Pancreas (tissue), 10 donors: ENCODE results near the gene SEC61A2. TPM values are rescaled to one million over a fixed set of nuclear protein-coding genes. Genes with fewer than 3 reads are reported as not detected.
A peak's percentile ranks its signal among the peaks of the same experiment; 100 is the strongest.

Experiments used
- ATAC-seq, 4 donors: fragments of 200-7000 bp; cut with Tn5 transposase; one replicate each; pipeline versions ENCODE4 v1.8.0 to v1.9.1; 2020; ENCODE audit warnings: mild to moderate bottlenecking in 4 of 4, moderate library complexity in 4 of 4
- DNase-seq, 6 donors: peaks; one replicate each; pipeline ENCODE4 v3.0.0-alpha.2; 2020
- FAIRE-seq: peaks from 2 replicates; lab custom pipeline; 2012; peaks lifted over from hg19 to GRCh38; lab: Jason Lieb, UNC
- H3K27ac ChIP-seq, 4 donors: fragments of 200-600 bp; sonication (generic); 1 replicate in 3 of 4; 2 replicates in 1 of 4; pipeline versions ENCODE4 v1.5.0 to v1.8.0; 2020
- H3K27me3 ChIP-seq, 4 donors: fragments of 200-600 bp; one replicate each; pipeline ENCODE4 v1.8.0; 2021
- H3K36me3 ChIP-seq, 3 donors: fragments of 200-600 bp; sonication (generic) in 1 of 3; one replicate each; pipeline versions ENCODE4 v1.5.0 to v1.8.0; 2020 to 2021
- H3K4me1 ChIP-seq, 3 donors: fragments of 200-600 bp; one replicate each; pipeline ENCODE4 v1.8.0; 2021
- H3K4me3 ChIP-seq, 4 donors: fragments of 200-600 bp; sonication (generic) in 2 of 4; one replicate each; pipeline versions ENCODE4 v1.5.0 to v1.8.0; 2020 to 2021
- H3K9me3 ChIP-seq, 4 donors: fragments of 200-600 bp; one replicate each; pipeline ENCODE4 v1.8.0; 2021
- CTCF ChIP-seq, 4 donors: fragments of 200-600 bp; sonication (generic) in 3 of 4; IDR thresholded peaks; one replicate each; pipeline versions ENCODE4 v1.5.0 to v1.8.0; 2021; ENCODE audit warnings: antibody characterized with exemption in 4 of 4
- WGBS, 2 donors: extraction: QIAGEN DNeasy Blood & Tissue Kit; methylation state at CpG; one replicate each; pipeline ENCODE4 v1.1.7; 2013; 5-methylcytosine and 5-hydroxymethylcytosine counted together
- intact Hi-C, 3 donors: fragments of 100-400 bp; cut with DNase I; formaldehyde crosslinking; loops; one replicate each; pipeline versions ENCODE4 v1.11.1 to v1.14.2; 2022
- polyA plus RNA-seq, 2 donors: library from polyadenylated mRNA; stranded (reverse); fragments of 200-250 nt; gene quantifications; one replicate each; pipeline ENCODE4 v1.2.3, GENCODE V29; 2013
- total RNA-seq, 6 donors: library from RNA; stranded (reverse); fragmentation: NEBNext Ultra II Directional in 4 of 6; extraction: Animal tissue kit (Norgen Biotek cat#: 25700) in 4 of 6; gene quantifications; one replicate each; pipeline versions ENCODE4 v1.2.1 to v1.2.4, GENCODE V29; 2021 to 2023
- donor health status: healthy with polysubstance abuse.
- donor health status: DM: no; HTN: no; CAD: no; lungs with moderate emphysema.
- donor health status: DM: no; HTN: no; CAD: no.
- donor health status: control.
- donor health status: control.
- donor health status: Bipolar disorder and iron deficiency.
- donor health status: DM: yes; HTN: yes; CAD: no.
- donor health status: DM: no; HTN: no; CAD: no.
- donor health status: DM: no; HTN: no; CAD: no.
- donor health status: DM: yes; HTN: yes; CAD: no.

Gene SEC61A2
- total and polyA plus RNA-seq, 8 donors, result 1.1 to 6.4 (median 1.9) TPM

GRCh38 chr10:12179606-12180170 lies 50.2 kb downstream of the SEC61A2 start:
- DNase-seq (no peak), FAIRE-seq (no peak), ATAC-seq (no peak)
- Histone ChIP-seq H3K9me3 (no peaks in the 10 kb centered on the region), H3K4me1 (no peaks in the 10 kb centered on the region), H3K27me3 (no peaks in the 10 kb centered on the region), H3K36me3 (peaks cover 0 to 16% (median 0%) of the 10 kb centered on the region in 3 donors), H3K27ac (no peak overlapping the region), H3K4me3 (no peak overlapping the region)
- WGBS, 2 donors, result 85 to 96% methylated on average over 4 of the region's 4 CpGs
- intact Hi-C loops, result loop anchor here in 1 of 3 donors (10.0 kb wide), 1 partner anchor 385 kb away; no protein-coding TSS in a partner anchor
- TF ChIP-seq CTCF (IDR thresholded peaks at IDR 0.05), result no peak

- Histone ChIP-seq H3K9me3 (no peaks in the 10 kb centered on the region), H3K4me3 (no peak overlapping the region), H3K4me1 (no peaks in the 10 kb centered on the region), H3K36me3 (peaks cover 0 to 21% (median 4%) of the 10 kb centered on the region in 3 donors), H3K27me3 (no peaks in the 10 kb centered on the region), H3K27ac (no peak overlapping the region)
- FAIRE-seq (no peak), ATAC-seq (no peak), DNase-seq (no peak)
- WGBS, 2 donors, result 84% methylated on average over 9 of the region's 9 CpGs
- intact Hi-C loops, result loop anchor here in 1 of 3 donors (10.0 kb wide), 1 partner anchor 386 kb away; no protein-coding TSS in a partner anchor
- TF ChIP-seq CTCF (IDR thresholded peaks at IDR 0.05), result no peak
Measured at GRCh38 chr10:12180221-12180974, 50.9 kb downstream of the SEC61A2 start.

- FAIRE-seq, result no peak
- intact Hi-C loops, result loop anchor here in 1 of 3 donors (10.0 kb wide), 1 partner anchor 386 kb away; no protein-coding TSS in a partner anchor
- Histone ChIP-seq H3K4me3 (no peak overlapping the region), H3K9me3 (no peaks in the 10 kb centered on the region), H3K27me3 (no peaks in the 10 kb centered on the region), H3K4me1 (no peaks in the 10 kb centered on the region), H3K27ac (no peak overlapping the region), H3K36me3 (peaks cover 0 to 29% (median 4%) of the 10 kb centered on the region in 3 donors)
- WGBS, 2 donors, result 94 to 97% methylated on average over 13 of the region's 13 CpGs
- peak in 3 of 4 donors; percentile 11 to 61 (median 51) for ATAC-seq
- TF ChIP-seq CTCF (IDR thresholded peaks at IDR 0.05), result no peak
- no peak for DNase-seq
Measured at GRCh38 chr10:12181065-12181775, 51.7 kb downstream of the SEC61A2 start.

GRCh38 chr10:12184165-12184564 lies 54.7 kb downstream of the SEC61A2 start:
- no peak for FAIRE-seq
- Histone ChIP-seq H3K36me3 (peaks cover 0 to 29% (median 4%) of the 10 kb centered on the region in 3 donors), H3K27me3 (no peaks in the 10 kb centered on the region), H3K4me3 (no peak overlapping the region), H3K9me3 (no peaks in the 10 kb centered on the region), H3K27ac (no peak overlapping the region), H3K4me1 (no peaks in the 10 kb centered on the region)
- intact Hi-C loops, result loop anchor here in 1 of 3 donors (10.0 kb wide), 1 partner anchor 389 kb away; no protein-coding TSS in a partner anchor
- WGBS, 2 donors, result 91 to 92% methylated on average over 7 of the region's 7 CpGs
- TF ChIP-seq CTCF (IDR thresholded peaks at IDR 0.05), result no peak
- ATAC-seq, result no peak
- DNase-seq, result no peak
